Measurements from ENCODE around the gene GNGT2. TPM values are rescaled to one million over a fixed set of nuclear protein-coding genes. Genes with fewer than 3 reads are reported as not detected.
"Not testable (repeated sequence)": the region's sequence is repeated elsewhere in the genome, so short reads cannot be mapped to it uniquely, and the experiment has no call there.

The GNGT2 gene
- total RNA-seq, 1 donor, result 0.27 TPM

DNA sequence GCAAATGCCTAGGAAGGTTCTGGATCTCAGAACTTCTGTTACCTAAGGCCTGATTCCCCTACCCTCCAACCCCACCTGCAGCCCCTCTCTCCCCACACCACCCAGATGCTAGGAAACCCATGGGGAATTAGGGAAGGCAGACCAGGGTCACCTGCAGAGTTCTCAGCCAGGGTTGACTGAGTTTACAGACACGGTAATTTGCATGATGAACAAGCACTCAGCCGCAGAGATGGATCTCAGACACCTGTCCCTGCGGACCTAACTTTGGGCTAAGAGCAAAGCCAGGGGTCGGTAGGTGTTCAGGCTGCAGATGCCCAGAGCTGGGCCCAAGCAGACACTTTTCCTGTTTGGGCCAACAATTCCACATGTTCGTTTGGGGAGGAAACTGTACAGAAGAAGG, 3.0 kb upstream of the GNGT2 start:
- no peak for DNase-seq (ENCODE audit: low read depth in 2 of 3, low spot score in 2 of 3)

DNA sequence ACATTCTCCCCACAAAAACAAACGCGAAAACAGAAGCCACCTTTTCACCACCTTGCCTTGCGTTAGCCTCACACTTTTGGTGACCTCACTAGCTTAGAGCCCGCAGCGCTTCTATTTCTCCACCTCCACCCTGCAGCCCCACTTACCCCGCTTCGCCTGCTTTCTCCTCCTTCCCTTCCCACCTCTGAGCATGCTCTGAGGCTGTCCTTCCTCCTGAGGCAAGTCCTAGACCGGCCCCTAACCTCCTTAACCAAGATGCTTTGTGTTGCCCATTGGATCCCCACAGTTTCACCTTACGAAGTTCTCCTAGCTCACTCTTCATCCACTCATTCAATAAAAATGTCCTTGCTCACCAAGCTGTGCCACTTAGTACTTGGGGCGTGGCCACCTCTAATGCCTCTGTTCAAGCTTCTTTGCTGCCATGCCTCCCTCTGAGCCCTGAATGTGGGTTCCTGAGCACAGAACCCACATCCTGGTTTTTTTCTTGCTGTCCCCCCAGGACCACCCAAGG, 1.3 kb downstream of the GNGT2 start:
- no peak for DNase-seq (ENCODE audit: low read depth in 2 of 3, low spot score in 2 of 3)

DNA sequence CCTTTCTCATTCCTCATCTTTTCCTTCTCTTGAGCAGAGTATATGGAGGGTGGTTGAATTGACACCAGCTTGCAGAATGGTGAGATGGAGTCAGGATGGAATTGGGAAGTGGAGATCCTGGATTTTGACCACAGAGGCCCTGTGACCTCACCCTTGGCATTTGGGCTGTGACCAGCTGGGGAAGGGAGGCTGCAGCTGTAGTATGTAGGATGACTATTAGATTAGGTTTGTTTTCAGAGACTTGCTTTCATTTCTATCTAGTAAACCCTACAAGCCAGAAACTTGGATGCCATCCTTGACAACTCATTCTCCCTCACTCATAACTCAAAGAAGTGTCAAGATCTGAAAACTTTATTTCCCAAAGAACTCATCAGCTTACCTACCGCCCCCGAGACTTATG, 5.9 kb downstream of the GNGT2 start:
- DNase-seq (ENCODE audit: low read depth in 2 of 3, low spot score in 2 of 3), result no peak

DNA sequence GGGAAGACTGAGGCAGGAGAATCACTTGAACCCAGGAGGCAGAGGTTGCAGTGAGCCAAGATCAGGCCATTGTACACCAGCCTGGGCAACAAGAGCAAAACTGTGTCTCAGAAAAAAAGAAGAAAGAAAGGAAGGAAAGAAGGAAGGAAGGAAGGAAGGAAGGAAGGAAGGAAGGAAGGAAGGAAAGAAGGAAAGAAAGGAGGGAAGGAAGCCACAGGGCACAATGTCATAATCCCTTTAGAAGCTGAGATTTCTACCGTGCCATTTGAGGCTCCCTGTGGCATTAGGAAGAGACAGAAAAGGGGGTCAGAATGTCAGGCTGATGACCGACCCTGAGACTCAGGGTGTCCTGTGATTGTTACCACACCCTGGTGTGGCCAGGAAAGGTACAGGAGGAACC, 6.6 kb downstream of the GNGT2 start:
- DNase-seq (ENCODE audit: low read depth in 2 of 3, low spot score in 2 of 3), result no peak

DNA sequence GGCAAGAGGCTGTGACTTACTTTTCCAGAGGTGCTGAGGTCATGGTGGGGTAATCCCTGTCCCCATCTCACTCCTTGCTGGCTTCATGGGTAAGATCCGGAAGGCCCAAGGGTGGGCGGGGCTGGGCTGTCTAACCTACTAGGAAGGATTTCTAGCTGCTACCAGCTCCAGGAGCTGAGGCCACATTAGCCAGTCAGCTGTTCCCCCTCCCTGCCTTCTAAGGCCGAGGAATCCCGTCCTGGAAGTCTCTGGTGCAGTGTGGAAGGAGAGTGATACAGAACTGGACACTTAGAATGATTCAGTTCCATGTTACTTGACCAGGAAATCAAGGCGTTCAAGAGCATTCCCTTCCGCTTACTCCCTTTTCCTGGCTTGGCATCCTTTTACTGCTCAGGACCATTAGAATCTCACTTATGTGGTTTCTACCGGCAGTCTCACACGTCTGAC, 8.9 kb downstream of the GNGT2 start:
- no peak for DNase-seq (ENCODE audit: low read depth in 2 of 3, low spot score in 2 of 3)

DNA sequence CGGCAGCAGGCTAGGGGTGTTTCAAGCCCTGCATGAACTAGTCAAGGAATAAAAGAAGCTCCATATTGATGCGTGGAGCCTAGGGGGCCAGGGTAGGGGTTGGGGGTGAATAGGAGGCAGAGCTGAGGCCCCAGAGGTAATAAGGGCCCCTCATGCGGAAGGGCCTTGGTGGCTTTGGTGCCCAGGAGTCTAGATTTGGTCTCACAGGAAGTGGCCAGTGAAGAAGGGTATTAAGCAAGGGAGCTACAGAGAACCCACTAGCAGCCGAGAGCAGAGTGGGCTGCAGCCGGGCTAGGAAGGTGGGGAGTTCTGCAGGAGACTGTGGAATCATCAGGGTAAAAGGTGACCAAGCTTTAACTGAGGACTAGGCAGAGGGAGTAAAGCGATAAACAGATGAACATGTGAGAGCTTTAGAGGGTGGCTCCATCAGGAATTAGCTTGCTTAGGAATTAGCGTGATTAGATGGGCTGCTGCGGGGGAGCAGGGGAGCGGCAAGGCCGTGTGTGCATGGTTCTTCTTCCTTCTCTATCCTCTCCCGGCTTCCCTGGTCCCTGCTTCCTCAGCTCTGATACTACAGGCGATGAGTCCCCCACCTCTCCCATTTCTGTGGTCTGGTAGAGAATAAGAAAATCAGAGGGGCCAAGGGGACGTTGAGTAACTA, 9.8 kb downstream of the GNGT2 start:
- no peak for DNase-seq (ENCODE audit: low read depth in 2 of 3, low spot score in 2 of 3)

DNA sequence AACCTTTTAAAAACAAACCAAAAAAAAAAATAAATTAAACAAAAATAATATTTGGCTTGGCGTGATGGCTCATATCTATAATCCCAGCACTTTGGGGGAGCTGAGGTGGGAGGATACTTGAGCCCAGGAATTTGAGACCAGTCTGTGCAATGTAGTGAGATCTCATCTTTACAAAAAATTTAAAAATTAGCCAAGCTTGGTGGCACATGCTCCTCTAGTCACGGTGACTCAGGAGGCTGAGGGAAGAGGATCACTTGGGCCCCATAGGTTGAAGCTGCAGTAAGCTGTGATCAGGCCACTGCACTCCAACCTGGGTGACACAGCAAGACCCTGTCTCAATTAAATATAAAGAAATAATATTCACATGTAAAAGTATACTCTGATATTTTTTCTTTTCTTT, 12.2 kb downstream of the GNGT2 start:
- DNase-seq (ENCODE audit: low read depth in 2 of 3, low spot score in 2 of 3), result no peak

DNA sequence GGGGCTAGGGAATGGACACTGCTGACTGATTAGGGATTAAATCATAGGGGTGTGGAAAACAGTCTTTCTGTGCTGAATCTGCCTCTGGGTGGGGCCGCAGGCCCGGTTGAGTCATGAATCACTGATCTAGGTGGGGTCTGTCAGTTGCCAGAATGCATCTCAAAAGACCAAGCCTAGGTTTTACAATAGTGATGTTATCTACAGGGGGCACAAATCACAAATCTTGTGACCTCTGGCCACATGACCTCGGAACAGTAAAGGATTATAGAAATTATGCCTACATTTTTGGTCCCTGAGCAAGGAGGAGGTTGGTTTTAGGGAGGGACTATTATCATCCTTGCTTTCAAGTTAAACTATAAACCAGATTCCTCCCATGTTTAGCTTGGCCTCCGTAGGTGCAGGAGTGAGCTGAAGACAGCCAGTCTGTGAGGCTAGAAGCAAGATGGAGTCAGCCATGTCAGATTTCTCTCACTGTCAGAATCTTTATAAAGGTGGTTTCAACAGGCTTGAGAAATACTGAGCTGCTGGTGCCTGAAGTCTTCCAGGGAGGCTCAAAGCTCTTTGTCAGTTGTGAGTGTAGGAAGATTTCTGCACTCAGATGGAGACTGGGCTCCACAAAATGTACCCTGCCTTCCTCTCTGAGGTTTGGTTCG, 12.9 kb downstream of the GNGT2 start:
- no peak for DNase-seq (ENCODE audit: low read depth in 2 of 3, low spot score in 2 of 3)

DNA sequence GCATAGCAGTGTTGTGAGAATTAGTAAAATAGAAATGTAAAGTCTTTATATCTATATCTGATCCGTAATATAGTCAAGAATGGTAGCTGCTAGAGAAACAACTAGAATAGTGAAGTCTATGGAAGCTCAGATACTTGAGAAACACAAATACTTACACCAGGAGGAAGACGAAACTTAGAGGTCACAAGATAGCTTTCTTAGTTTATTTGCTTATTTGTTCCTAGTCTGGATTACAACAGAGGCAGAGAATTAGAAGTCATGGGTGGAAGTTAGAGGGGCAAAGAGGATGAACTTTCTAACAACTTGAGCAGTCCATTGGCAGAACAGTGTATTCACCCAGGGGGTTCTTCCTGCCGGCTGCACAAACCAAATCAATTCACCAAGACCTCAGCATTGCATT, 13.9 kb downstream of the GNGT2 start:
- DNase-seq (ENCODE audit: low read depth in 2 of 3, low spot score in 2 of 3), result no peak

DNA sequence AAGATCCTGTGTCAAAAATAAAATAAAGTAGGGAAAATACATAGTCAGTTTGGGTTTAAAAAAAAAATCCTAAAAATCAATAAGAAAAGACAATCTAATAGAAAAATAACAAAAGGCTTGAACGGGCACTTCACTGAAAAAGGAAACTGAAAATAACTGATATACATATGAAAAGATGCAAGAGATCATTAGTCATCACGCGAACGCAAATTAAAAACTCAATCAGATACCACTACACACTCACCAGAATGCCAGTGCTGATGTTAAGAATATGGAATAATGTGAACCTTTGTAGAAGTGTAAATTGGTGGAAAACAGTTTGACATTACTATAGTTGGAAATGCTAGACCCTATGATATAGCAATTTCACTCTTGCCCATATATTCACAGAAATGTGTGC, 14.6 kb downstream of the GNGT2 start:
- DNase-seq (ENCODE audit: low read depth in 2 of 3, low spot score in 2 of 3), result no peak

DNA sequence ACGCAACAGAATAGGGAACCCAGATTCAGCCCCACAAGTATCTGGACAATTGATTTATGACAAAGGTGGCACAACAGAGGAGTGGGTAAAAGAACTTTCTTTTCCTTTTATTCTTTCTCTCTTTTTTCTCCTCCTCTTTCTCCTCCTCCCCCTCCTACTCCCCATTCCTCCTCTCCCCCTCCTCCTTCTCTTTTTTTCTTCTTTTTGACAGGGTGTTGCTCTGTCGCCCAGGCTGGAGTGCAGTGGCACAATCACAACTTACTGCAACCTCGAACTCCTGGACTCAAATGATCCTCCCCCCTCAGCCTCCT, 16.1 kb downstream of the GNGT2 start:
- no peak for DNase-seq (ENCODE audit: low read depth in 2 of 3, low spot score in 2 of 3)

DNA sequence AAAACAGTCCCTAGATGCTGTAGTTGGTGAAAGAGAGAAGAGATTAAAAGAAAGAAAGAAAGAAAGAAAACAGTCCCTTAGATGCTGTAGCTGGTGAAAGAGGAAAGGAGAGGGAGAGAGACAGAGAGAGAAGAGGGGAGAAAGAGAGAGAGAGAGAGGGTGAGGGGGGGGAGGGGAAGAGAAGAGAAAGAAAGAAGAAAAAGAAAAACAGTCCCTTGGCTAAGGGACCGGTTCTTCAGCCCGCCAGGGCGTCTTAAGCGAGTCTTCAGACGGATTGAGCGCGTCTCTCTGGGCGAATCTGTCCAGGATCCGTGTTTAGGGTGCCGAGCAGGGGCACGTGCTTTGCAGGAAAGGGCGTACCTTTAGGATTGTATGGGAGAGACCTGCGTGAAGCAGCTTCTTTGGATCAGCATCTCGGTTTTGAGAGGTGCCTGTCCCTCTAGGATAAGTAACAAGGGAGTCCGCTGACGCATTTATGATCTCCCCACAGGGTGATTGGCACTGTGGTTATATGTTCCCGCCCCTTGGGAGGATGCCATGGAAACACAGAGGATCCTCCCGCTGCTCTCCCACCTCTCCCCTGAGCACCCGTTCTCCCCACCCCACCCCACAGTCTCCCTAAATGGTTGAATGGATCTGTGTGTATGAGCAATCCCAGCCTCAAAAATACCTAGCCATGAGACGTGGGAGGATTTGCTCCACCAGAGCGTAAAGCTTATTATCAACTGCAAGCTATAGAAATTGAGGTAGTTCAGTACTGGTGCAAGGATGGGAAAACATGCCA, 16.7 kb downstream of the GNGT2 start:
- DNase-seq (ENCODE audit: low read depth in 2 of 3, low spot score in 2 of 3), result peak in 2 of 3 donors; percentile 55 to 71

DNA sequence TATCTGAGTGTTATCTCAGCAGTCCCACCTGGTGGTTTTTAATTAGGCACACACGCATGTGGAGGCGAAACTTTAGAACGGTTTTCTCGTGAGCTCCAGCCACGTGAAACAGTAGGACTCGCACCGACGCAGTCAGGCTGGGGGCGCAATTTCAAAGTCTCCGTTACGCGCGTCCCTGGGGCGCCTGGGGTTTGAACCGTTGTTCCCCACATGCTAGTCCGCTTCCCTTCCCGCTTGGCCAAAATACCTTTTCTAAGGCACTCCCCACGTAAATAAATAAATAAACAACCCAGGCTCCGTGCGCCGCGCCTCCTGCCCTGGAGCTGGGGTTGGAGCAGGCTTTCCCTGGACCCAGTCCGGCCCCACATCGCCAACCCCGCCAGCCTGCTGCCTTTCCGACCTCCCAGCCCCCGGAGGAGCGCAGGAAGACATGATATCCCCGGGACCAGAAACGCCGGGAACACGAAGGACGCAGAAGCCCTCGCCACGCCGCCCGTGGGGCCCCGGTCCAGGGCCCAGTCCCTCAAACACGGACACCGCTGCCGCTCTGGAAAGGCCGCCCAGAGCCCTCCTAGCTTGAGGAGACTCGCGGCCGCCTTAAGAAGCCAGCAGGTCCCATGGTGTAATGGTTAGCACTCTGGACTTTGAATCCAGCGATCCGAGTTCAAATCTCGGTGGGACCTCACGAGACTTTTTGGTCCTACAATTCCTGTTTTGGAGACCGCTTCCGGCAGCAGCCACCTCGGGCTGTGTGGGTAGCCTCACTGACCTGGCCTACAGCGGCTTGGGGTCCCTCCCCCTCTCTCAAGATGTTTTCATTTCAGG, 18.2 kb downstream of the GNGT2 start:
- peak; percentile 87 to 91 (median 89) for DNase-seq (ENCODE audit: low read depth in 2 of 3, low spot score in 2 of 3)

DNA sequence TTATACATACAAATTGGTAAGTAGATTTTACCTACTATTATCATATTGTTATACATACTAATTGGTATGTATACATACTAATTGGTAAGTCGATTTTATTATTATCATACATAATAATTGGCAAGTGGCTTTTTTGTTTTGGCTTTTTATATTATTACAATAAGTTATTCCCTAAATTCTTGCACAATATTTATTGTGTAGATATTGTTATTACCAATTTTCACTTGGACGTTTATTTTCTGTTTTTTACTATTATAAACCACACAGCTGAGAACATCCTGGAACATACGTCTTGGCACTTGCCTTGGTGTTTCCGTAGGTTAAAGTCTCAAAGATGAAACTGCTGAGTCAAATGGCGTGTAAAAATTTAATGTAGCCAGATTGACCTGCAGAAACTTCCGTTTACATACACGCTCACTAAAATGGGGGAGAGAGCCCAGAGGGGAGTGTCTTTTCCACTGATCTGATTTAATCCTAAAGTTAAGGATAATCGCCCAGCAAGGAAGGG, 18.9 kb downstream of the GNGT2 start:
- DNase-seq (ENCODE audit: low read depth in 2 of 3, low spot score in 2 of 3), result no peak

DNA sequence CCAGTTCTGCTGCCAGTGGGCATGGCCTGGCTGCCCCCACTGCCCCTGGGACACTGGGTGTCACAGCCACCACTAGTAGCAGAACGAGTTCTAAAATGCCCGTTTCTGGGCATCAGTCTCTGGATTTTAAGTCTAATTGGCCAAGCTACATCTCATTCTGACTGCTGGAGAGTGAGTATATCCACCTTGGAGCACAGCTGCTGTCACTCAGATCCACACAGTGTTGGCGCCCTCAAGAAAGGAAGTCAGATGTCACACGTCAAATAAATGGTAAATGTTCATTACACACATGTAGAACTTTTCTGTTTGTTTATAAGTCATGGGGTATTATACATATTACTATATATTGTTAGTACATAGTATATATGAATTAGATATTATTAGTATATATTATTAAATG, 19.4 kb downstream of the GNGT2 start:
- peak in 2 of 3 donors; percentile 9 to 15 for DNase-seq (ENCODE audit: low read depth in 2 of 3, low spot score in 2 of 3)

DNA sequence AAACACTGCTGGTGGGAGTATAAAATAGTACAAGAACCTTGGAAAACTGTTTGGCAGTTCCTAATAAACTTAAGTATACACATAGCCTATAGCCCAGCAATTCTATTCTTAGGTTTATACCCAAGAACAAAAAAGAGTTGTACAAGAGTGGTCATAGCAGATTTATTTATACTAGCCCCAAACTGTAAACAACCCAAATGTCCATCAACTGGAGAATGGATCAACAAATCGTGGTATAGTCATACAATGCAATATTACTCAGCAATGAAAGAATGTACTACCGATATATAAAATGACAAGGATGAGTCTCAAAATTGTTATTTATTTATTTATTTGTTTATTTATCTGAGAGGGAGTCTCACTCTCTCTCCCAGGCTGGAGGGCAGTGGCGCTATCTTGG, 23.1 kb downstream of the GNGT2 start:
- DNase-seq (ENCODE audit: low read depth in 2 of 3, low spot score in 2 of 3), result no peak

DNA sequence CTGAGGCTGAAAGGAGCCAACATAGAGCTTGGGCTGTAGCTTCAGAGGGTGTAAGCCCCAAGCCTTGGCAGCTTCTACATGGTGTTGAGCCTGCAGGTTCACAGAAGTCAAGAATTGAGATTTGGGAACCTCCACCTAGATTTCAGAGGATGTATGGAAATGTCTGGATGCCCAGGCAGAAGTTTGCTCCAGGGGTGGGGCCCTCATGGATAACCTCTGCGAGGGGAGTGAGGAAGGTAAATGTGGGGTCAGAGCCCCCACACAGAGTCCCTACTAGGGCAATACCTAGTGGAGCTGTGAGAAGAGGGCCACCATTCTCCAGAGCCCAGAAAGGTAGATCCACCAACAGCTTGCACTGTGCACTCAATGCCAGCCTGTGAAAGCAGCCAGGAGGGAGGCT, 25.0 kb downstream of the GNGT2 start:
- not testable (repeated sequence) for DNase-seq (ENCODE audit: low read depth in 2 of 3, low spot score in 2 of 3)

DNA sequence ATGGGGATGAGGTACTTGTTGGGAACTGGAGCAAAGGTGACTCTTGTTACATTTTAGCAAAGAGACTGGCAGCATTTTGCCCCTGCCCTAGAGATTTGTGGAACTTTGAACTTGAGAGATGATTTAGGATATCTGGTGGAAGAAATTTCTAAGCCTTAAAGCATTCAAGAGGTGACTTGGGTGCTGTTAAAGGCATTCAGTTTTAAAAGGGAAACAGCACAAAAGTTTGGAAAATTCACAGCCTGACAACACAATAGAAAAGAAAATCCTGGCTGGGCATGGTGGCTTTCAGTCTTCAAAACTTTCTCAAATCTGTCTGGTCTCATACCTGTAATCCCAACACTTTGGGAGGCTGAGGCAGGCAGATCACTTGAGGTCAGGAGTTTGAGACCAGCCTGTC, 25.9 kb downstream of the GNGT2 start:
- not testable (repeated sequence) for DNase-seq (ENCODE audit: low read depth in 2 of 3, low spot score in 2 of 3)

DNA sequence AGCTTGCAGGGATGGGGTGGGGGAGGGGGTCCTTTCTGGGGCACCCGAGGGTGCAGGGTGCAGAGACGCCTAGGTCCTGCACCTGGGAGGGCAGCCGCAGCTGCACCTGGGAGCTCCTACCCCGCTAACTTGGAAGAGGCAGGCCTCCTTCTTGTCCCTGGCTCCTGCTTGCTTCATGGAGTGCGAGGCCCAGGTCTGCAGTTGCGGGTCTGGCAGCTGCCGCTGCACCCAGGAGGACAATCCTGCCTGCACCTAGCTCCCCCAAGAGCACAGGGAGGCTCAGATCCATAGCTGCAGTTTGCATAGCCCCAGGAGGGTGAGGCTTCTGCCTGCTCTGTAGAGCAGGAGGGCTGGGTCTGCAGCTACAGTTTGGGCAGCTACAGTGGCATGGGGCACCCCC, 26.6 kb downstream of the GNGT2 start:
- no peak for DNase-seq (ENCODE audit: low read depth in 2 of 3, low spot score in 2 of 3)

DNA sequence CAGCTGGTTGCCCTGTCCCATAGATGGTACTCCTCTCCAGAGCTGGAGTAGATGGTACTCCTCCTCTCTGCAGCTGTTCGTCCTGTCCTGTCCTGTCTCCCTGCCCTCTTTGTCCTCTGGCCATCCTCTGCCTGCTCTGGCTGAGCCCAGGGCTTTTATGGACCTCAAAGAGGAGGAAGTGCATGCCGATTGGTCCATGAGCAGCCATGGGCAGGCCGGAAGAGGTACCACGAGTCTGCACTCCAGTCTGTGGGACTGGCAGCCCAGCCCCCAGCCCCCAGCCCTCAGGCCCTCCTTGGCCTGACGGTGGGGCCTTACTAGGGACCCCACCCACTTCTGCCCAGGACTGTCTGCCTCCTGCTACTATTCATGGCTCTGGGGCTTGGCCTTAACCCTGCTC, 27.0 kb downstream of the GNGT2 start:
- no peak for DNase-seq (ENCODE audit: low read depth in 2 of 3, low spot score in 2 of 3)

Measured in hematopoietic multipotent progenitor cell (in vitro differentiated cells).